Dendritic cell treated with granulocyte-macrophage colony-stimulating factor and Interleukin-4, amounts not matched to agents 40 ng/mL and 50 ng/mL, for 4 days (primary cell): ENCODE data around the gene MARCHF3.

Source experiments
- H3K27ac Mint-ChIP-seq: one replicate; pipeline ENCODE4 v1.8.0; 2022; ENCODE audit warnings: mild to moderate bottlenecking, mixed read lengths
- H3K27me3 Mint-ChIP-seq: one replicate; pipeline ENCODE4 v1.8.0; 2022; ENCODE audit warnings: mild to moderate bottlenecking, mixed read lengths
- H3K36me3 Mint-ChIP-seq: one replicate; pipeline ENCODE4 v1.8.0; 2022; ENCODE audit warnings: low read depth, mixed read lengths
- H3K4me1 Mint-ChIP-seq: one replicate; pipeline ENCODE4 v1.8.0; 2022; ENCODE audit warnings: low read depth, mixed read lengths
- H3K4me3 Mint-ChIP-seq: one replicate; pipeline ENCODE4 v1.8.0; 2022; ENCODE audit warnings: mild to moderate bottlenecking, moderate library complexity, mixed read lengths
- H3K9me3 Mint-ChIP-seq: one replicate; pipeline ENCODE4 v1.8.0; 2022; ENCODE audit warnings: mixed read lengths
- intact Hi-C: fragments of 100-400 bp; cut with micrococcal nuclease; formaldehyde crosslinking; loops from one replicate; pipeline ENCODE4 v1.15.0; 2022

The MARCHF3 gene

GRCh38 chr5:126875303-126875785, 155.0 kb downstream of the MARCHF3 start:
- Mint-ChIP-seq H3K27me3 (no peaks in the 10 kb centered on the region), H3K9me3 (no peaks in the 10 kb centered on the region), H3K36me3 (no peaks in the 10 kb centered on the region), H3K4me3 (no peak overlapping the region), H3K27ac (no peak overlapping the region), H3K4me1 (peaks cover 15% of the 10 kb centered on the region)
- intact Hi-C loops: no loop called here

GRCh38 chr5:126872561-126873354, 157.6 kb downstream of the MARCHF3 start:
- Mint-ChIP-seq H3K4me1 (peaks cover 26% of the 10 kb centered on the region), H3K9me3 (no peaks in the 10 kb centered on the region), H3K4me3 (no peak overlapping the region), H3K27ac (no peak overlapping the region), H3K27me3 (peaks cover 10% of the 10 kb centered on the region), H3K36me3 (no peaks in the 10 kb centered on the region)
- intact Hi-C loops: no loop called here

GRCh38 chr5:126871441-126871840, 158.9 kb downstream of the MARCHF3 start:
- Mint-ChIP-seq H3K9me3 (no peaks in the 10 kb centered on the region), H3K4me3 (no peak overlapping the region), H3K36me3 (no peaks in the 10 kb centered on the region), H3K4me1 (peaks cover 19% of the 10 kb centered on the region), H3K27ac (no peak overlapping the region), H3K27me3 (peaks cover 10% of the 10 kb centered on the region)
- intact Hi-C loops: no loop called here

GRCh38 chr5:126869005-126869451, 161.3 kb downstream of the MARCHF3 start:
- Mint-ChIP-seq H3K9me3 (no peaks in the 10 kb centered on the region), H3K27me3 (peaks cover 10% of the 10 kb centered on the region), H3K36me3 (no peaks in the 10 kb centered on the region), H3K4me1 (peaks cover 19% of the 10 kb centered on the region), H3K4me3 (peak overlapping the region; percentile 51), H3K27ac (no peak overlapping the region)
- intact Hi-C loops: no loop called here

- Mint-ChIP-seq H3K27me3 (peaks cover 10% of the 10 kb centered on the region), H3K4me1 (peaks cover 19% of the 10 kb centered on the region), H3K4me3 (no peak overlapping the region), H3K27ac (no peak overlapping the region), H3K36me3 (no peaks in the 10 kb centered on the region), H3K9me3 (no peaks in the 10 kb centered on the region)
- intact Hi-C loops: no loop called here
Measured at GRCh38 chr5:126868338-126869004, 161.9 kb downstream of the MARCHF3 start.

GRCh38 chr5:126866851-126867636, 163.3 kb downstream of the MARCHF3 start:
- no peak overlapping the region for H3K4me3 Mint-ChIP-seq
- no peaks in the 10 kb centered on the region for H3K36me3 Mint-ChIP-seq
- H3K4me1 Mint-ChIP-seq: peaks cover 19% of the 10 kb centered on the region
- peaks cover 10% of the 10 kb centered on the region for H3K27me3 Mint-ChIP-seq
- H3K27ac Mint-ChIP-seq: no peak overlapping the region
- no peaks in the 10 kb centered on the region for H3K9me3 Mint-ChIP-seq
- intact Hi-C loops: no loop called here

GRCh38 chr5:126865299-126865698, 165.1 kb downstream of the MARCHF3 start:
- peaks cover 10% of the 10 kb centered on the region for H3K27me3 Mint-ChIP-seq
- no peaks in the 10 kb centered on the region for H3K36me3 Mint-ChIP-seq
- H3K9me3 Mint-ChIP-seq: no peaks in the 10 kb centered on the region
- intact Hi-C loops: no loop called here
- H3K4me1 Mint-ChIP-seq: peaks cover 11% of the 10 kb centered on the region
- H3K4me3 Mint-ChIP-seq: no peak overlapping the region
- no peak overlapping the region for H3K27ac Mint-ChIP-seq

- no peaks in the 10 kb centered on the region for H3K9me3 Mint-ChIP-seq
- no peak overlapping the region for H3K4me3 Mint-ChIP-seq
- H3K27me3 Mint-ChIP-seq: peaks cover 7% of the 10 kb centered on the region
- intact Hi-C loops: no loop called here
- no peaks in the 10 kb centered on the region for H3K36me3 Mint-ChIP-seq
- H3K4me1 Mint-ChIP-seq: peaks cover 7% of the 10 kb centered on the region
- no peak overlapping the region for H3K27ac Mint-ChIP-seq
Measured at GRCh38 chr5:126864042-126864688, 166.2 kb downstream of the MARCHF3 start.

- H3K4me1 Mint-ChIP-seq: no peaks in the 10 kb centered on the region
- no peaks in the 10 kb centered on the region for H3K27me3 Mint-ChIP-seq
- no peaks in the 10 kb centered on the region for H3K36me3 Mint-ChIP-seq
- no peaks in the 10 kb centered on the region for H3K9me3 Mint-ChIP-seq
- H3K4me3 Mint-ChIP-seq: no peak overlapping the region
- intact Hi-C loops: no loop called here
- H3K27ac Mint-ChIP-seq: no peak overlapping the region
Measured at GRCh38 chr5:126863402-126863801, 167.0 kb downstream of the MARCHF3 start.

GRCh38 chr5:126858441-126858840, 171.9 kb downstream of the MARCHF3 start:
- no peak overlapping the region for H3K27ac Mint-ChIP-seq
- intact Hi-C loops: no loop called here

GRCh38 chr5:126857472-126858410, 172.6 kb downstream of the MARCHF3 start:
- intact Hi-C loops: no loop called here
- no peaks in the 10 kb centered on the region for H3K4me1 Mint-ChIP-seq
- no peak overlapping the region for H3K4me3 Mint-ChIP-seq
- H3K9me3 Mint-ChIP-seq: no peaks in the 10 kb centered on the region
- H3K36me3 Mint-ChIP-seq: peaks cover 8% of the 10 kb centered on the region
- no peak overlapping the region for H3K27ac Mint-ChIP-seq
- no peaks in the 10 kb centered on the region for H3K27me3 Mint-ChIP-seq

More at GRCh38 chr5:126858441-126858840, 171.9 kb downstream of the MARCHF3 start:
- no peaks in the 10 kb centered on the region for H3K9me3 Mint-ChIP-seq
- H3K27me3 Mint-ChIP-seq: no peaks in the 10 kb centered on the region
- no peaks in the 10 kb centered on the region for H3K4me1 Mint-ChIP-seq
- peaks cover 6% of the 10 kb centered on the region for H3K36me3 Mint-ChIP-seq
- H3K4me3 Mint-ChIP-seq: no peak overlapping the region

GRCh38 chr5:126855266-126855665, 175.1 kb downstream of the MARCHF3 start:
- Mint-ChIP-seq H3K4me1 (no peaks in the 10 kb centered on the region), H3K36me3 (peaks cover 8% of the 10 kb centered on the region), H3K27ac (no peak overlapping the region), H3K9me3 (no peaks in the 10 kb centered on the region), H3K27me3 (no peaks in the 10 kb centered on the region), H3K4me3 (no peak overlapping the region)
- intact Hi-C loops: no loop called here
